IMR-90 (cell line): ENCODE data around the gene COL4A1. TPM values are rescaled to one million over a fixed set of nuclear protein-coding genes. Genes with fewer than 3 reads are reported as not detected.

ENCODE experiments used
- ATAC-seq: fragments of 200-7000 bp; cut with Tn5 transposase; 2 replicates; pipeline ENCODE4 v1.9.1; 2020; ENCODE audit warnings: low read depth, mild to moderate bottlenecking, moderate library complexity
- BruUV-seq: library from RNA; stranded (reverse); fragments of 400-500 nt; replicated peaks from 2 replicates; lab custom pipeline; 2021; lab: Mats Ljungman, UMichigan
- CTCF ChIA-PET: fragments of 300-600 bp; formaldehyde crosslinking; extraction: SDS; loops from one replicate; lab custom pipeline; 2021; ENCODE audit warnings: antibody characterized with exemption; lab: Yijun Ruan, JAX
- POLR2A ChIA-PET: fragments of 300-600 bp; sonication (Branson Sonifier 250); formaldehyde crosslinking; loops from one replicate; lab custom pipeline; 2022; ENCODE audit warnings: antibody characterized with exemption; ENCODE audit not compliant: unreplicated experiment; lab: Charles Lee
- DNase-seq: peaks from one replicate; pipeline ENCODE4 v3.0.0; 2013
- H2AFZ ChIP-seq: replicated peaks from 2 replicates; pipeline ENCODE3; 2013; ENCODE audit warnings: low read length, mild to moderate bottlenecking; ENCODE audit not compliant: poor library complexity
- H2AK5ac ChIP-seq: 2 replicates; pipeline ENCODE4 v1.6.1; 2013; ENCODE audit warnings: low read depth, low read length, inconsistent platforms
- H2AK9ac ChIP-seq: replicated peaks from 2 replicates; pipeline ENCODE3; 2013; ENCODE audit warnings: mild to moderate bottlenecking, low read depth, low read length, moderate library complexity; ENCODE audit not compliant: poor library complexity
- H2BK120ac ChIP-seq: 2 replicates; pipeline ENCODE4 v1.6.1; 2013; ENCODE audit warnings: low read depth, low read length, inconsistent platforms
- H2BK15ac ChIP-seq: 3 replicates; pipeline ENCODE4 v1.6.1; 2013; ENCODE audit warnings: low read depth, low read length, inconsistent platforms
- H2BK20ac ChIP-seq: 2 replicates; pipeline ENCODE4 v1.6.1; 2013; ENCODE audit warnings: low read depth, mild to moderate bottlenecking, inconsistent platforms, low read length, moderate library complexity
- H2BK5ac ChIP-seq: 2 replicates; pipeline ENCODE4 v1.6.1; 2013; ENCODE audit warnings: mild to moderate bottlenecking, low read depth, low read length, inconsistent platforms; ENCODE audit not compliant: poor library complexity, severe bottlenecking
- H3K14ac ChIP-seq: replicated peaks from 2 replicates; pipeline ENCODE4 v1.6.1; 2013; ENCODE audit warnings: low read depth, low read length, inconsistent platforms
- H3K18ac ChIP-seq: 2 replicates; pipeline ENCODE4 v1.6.1; 2013; ENCODE audit warnings: low read depth, low read length, control low read depth
- H3K23ac ChIP-seq: 2 replicates; pipeline ENCODE4 v1.6.1; 2013; ENCODE audit warnings: low read depth, low read length, inconsistent platforms
- H3K27ac ChIP-seq: 2 replicates; pipeline ENCODE4 v1.5.1; 2013; ENCODE audit warnings: mild to moderate bottlenecking, control low read depth, low read length; ENCODE audit not compliant: insufficient read depth
- H3K27me3 ChIP-seq: 2 replicates; pipeline ENCODE4 v1.6.1; 2013; ENCODE audit warnings: low read length; ENCODE audit not compliant: control insufficient read depth, insufficient read depth
- H3K36me3 ChIP-seq: 2 replicates; pipeline ENCODE4 v1.6.1; 2013; ENCODE audit warnings: low read length, mixed read lengths; ENCODE audit not compliant: control insufficient read depth, insufficient read depth
- H3K4ac ChIP-seq: 2 replicates; pipeline ENCODE4 v1.6.1; 2013; ENCODE audit warnings: low read depth, low read length, inconsistent platforms
- H3K4me1 ChIP-seq: 2 replicates; pipeline ENCODE4 v1.6.1; 2013; ENCODE audit warnings: low read length, mixed read lengths; ENCODE audit not compliant: control insufficient read depth, insufficient read depth
- H3K4me2 ChIP-seq: 2 replicates; pipeline ENCODE4 v1.6.1; 2013; ENCODE audit warnings: low read depth, mild to moderate bottlenecking, control low read depth, low read length, moderate library complexity
- H3K4me3 ChIP-seq: 2 replicates; pipeline ENCODE4 v1.5.1; 2013; ENCODE audit warnings: low read depth, mild to moderate bottlenecking, control low read depth, low read length, moderate library complexity; ENCODE audit not compliant: insufficient read depth
- H3K56ac ChIP-seq: 2 replicates; pipeline ENCODE4 v1.6.1; 2013; ENCODE audit warnings: low read length, inconsistent platforms; ENCODE audit not compliant: insufficient read depth; ENCODE audit errors: extremely low read depth
- H3K79me1 ChIP-seq, 2 experiments: 2 replicates each; pipeline ENCODE4 v1.6.1; 2013; ENCODE audit warnings: low read length in 2 of 2, inconsistent platforms in 1 of 2, low read depth in 1 of 2
- H3K9ac ChIP-seq: 2 replicates; pipeline ENCODE4 v1.6.1; 2013; ENCODE audit warnings: low read depth, low read length, control low read depth
- H3K9me1 ChIP-seq: 2 replicates; pipeline ENCODE4 v1.6.1; 2013; ENCODE audit warnings: low read length, inconsistent platforms; ENCODE audit not compliant: insufficient read depth
- H3K9me3 ChIP-seq: 2 replicates; pipeline ENCODE4 v1.6.1; 2013; ENCODE audit warnings: low read length; ENCODE audit not compliant: control insufficient read depth, insufficient read depth
- H4K20me1 ChIP-seq: 2 replicates; pipeline ENCODE4 v1.6.1; 2013; ENCODE audit warnings: low read length, inconsistent platforms; ENCODE audit not compliant: insufficient read depth
- H4K5ac ChIP-seq: 2 replicates; pipeline ENCODE4 v1.6.1; 2013; ENCODE audit warnings: mild to moderate bottlenecking, low read depth, low read length, control low read depth
- H4K8ac ChIP-seq, 2 experiments: 2 replicates each; pipeline ENCODE4 v1.6.1; 2013; ENCODE audit warnings: low read depth in 2 of 2, low read length in 2 of 2, control low read depth in 1 of 2, inconsistent platforms in 1 of 2
- H4K91ac ChIP-seq: 2 replicates; pipeline ENCODE4 v1.6.1; 2013; ENCODE audit warnings: low read depth, low read length, inconsistent platforms; ENCODE audit not compliant: insufficient read depth
- BHLHE40 ChIP-seq: fragments of 150-350 bp; IDR thresholded peaks from 2 replicates; pipeline ENCODE4 v1.6.1; 2016; ENCODE audit warnings: mild to moderate bottlenecking, low read depth, low read length
- USF2 ChIP-seq: fragments of 150-350 bp; IDR thresholded peaks from 2 replicates; pipeline ENCODE4 v1.6.1; 2017; ENCODE audit warnings: mild to moderate bottlenecking, antibody characterized with exemption, low read length, low read depth
- WGBS, 2 experiments: methylation state at CpG; one replicate each; pipeline versions ENCODE4 v1.1.5 to v1.1.7; 2013; ENCODE audit warnings: missing lambda C conversion rate in 2 of 2; ENCODE audit not compliant: insufficient read length in 1 of 2; ENCODE audit errors: extremely low coverage in 2 of 2; 5-methylcytosine and 5-hydroxymethylcytosine counted together
- dilution Hi-C: fragments of 300-500 bp; cut with HindIII; formaldehyde crosslinking; loops from one replicate; pipeline ENCODE4 v1.14.3; 2018; ENCODE audit warnings: low sequenced_read_pairs; ENCODE audit not compliant: unreplicated experiment
- in situ Hi-C: fragments of 300-500 bp; cut with MboI; formaldehyde crosslinking; loops from 3 replicates; pipeline ENCODE4 v1.14.3; 2019; ENCODE audit warnings: low sequenced_read_pairs, inconsistent platforms, mixed read lengths
- intact Hi-C: fragments of 100-400 bp; cut with micrococcal nuclease; formaldehyde crosslinking; loops from 2 replicates; pipeline ENCODE4 v1.10.0; 2022
- polyA plus RNA-seq, 3 experiments: library from polyadenylated mRNA; depleted of rRNA; stranded (reverse); fragments of >200 nt; gene quantifications; 2 replicates each; pipeline ENCODE4 v1.2.3, GENCODE V29; 2012; ENCODE audit warnings: low replicate concordance in 1 of 3
- total RNA-seq: library from RNA; depleted of rRNA; stranded (reverse); fragments of >200 nt; gene quantifications from 2 replicates; pipeline ENCODE4 v1.2.3, GENCODE V29; 2012

Gene COL4A1
- total and polyA plus RNA-seq, 2 of the 4 experiments (the other 2 are of a cell fraction): 230 to 337 TPM

- Histone ChIP-seq H2AFZ (no peak overlapping the region), H3K14ac (no peak overlapping the region), H3K56ac (no peak overlapping the region), H3K27me3 (no peaks in the 10 kb centered on the region), H3K9ac (no peak overlapping the region), H3K4me3 (no peak overlapping the region), H3K79me1 (peaks cover 5 to 16% of the 10 kb centered on the region in 2 experiments; a peak in 3 of 4 replicates), H4K20me1 (peaks cover 7% of the 10 kb centered on the region; the same call in 1 of the 2 replicates), H3K9me1 (peaks cover 8% of the 10 kb centered on the region; the same call in 1 of the 2 replicates), H3K4me1 (no peaks in the 10 kb centered on the region), H3K4ac (no peak overlapping the region), H3K9me3 (no peaks in the 10 kb centered on the region), H2BK20ac (no peak overlapping the region), H2AK9ac (no peak overlapping the region), H3K18ac (no peak overlapping the region), H4K5ac (no peak overlapping the region), H4K91ac (no peak overlapping the region), H2BK120ac (no peak overlapping the region), H3K36me3 (peaks cover 68% of the 10 kb centered on the region), H3K27ac (no peak overlapping the region), H3K4me2 (no peak overlapping the region), H4K8ac (no peak overlapping the region), H2BK5ac (no peak overlapping the region), H3K23ac (no peak overlapping the region), H2BK15ac (no peak overlapping the region), H2AK5ac (no peak overlapping the region)
- 95% methylated on average over 3 of the region's 8 CpGs; no CpG with 5 or more reads in 1 of the 2 experiments for WGBS, 2 experiments
- dilution Hi-C loops (no loop called here), in situ Hi-C loops (no loop called here), intact Hi-C loops (no loop called here)
- ATAC-seq (no peak), DNase-seq (no peak)
- no TSS peak for BruUV-seq
- ChIA-PET POLR2A (no interaction called here), CTCF (interaction anchor here (1.1 kb wide), 1 partner anchor 10 kb away, joined by 3 read pairs; no protein-coding TSS in a partner anchor)
- TF ChIP-seq BHLHE40: no peak
- no peak for TF ChIP-seq USF2
Measured at GRCh38 chr13:110164706-110165105, 142.3 kb downstream of the COL4A1 start.
